Cortex of kidney (tissue), 1 donor: ENCODE results near the gene CASP10.
"Not testable (repeated sequence)": the region's sequence is repeated elsewhere in the genome, so short reads cannot be mapped to it uniquely, and the experiment has no call there.

Source experiments
- DNase-seq: peaks from one replicate; lab custom pipeline; 2025; lab: John Stamatoyannopoulos, UW

CASP10 gene, protein sequence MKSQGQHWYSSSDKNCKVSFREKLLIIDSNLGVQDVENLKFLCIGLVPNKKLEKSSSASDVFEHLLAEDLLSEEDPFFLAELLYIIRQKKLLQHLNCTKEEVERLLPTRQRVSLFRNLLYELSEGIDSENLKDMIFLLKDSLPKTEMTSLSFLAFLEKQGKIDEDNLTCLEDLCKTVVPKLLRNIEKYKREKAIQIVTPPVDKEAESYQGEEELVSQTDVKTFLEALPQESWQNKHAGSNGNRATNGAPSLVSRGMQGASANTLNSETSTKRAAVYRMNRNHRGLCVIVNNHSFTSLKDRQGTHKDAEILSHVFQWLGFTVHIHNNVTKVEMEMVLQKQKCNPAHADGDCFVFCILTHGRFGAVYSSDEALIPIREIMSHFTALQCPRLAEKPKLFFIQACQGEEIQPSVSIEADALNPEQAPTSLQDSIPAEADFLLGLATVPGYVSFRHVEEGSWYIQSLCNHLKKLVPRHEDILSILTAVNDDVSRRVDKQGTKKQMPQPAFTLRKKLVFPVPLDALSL

GRCh38 chr2:201182650-201183364, at the start of gene CASP10:
Gene CASP10 (plus strand): TSS chr2:201183141. CDS start chr2:201185778, 2,637 bp downstream.
- no peak for DNase-seq

GRCh38 chr2:201135386-201135785, 47.6 kb upstream of the CASP10 start:
- DNase-seq = no peak

- DNase-seq = no peak
Measured at GRCh38 chr2:201136889-201137321, 46.0 kb upstream of the CASP10 start.

- DNase-seq = no peak
Measured at GRCh38 chr2:201137505-201138400, 45.2 kb upstream of the CASP10 start.

DNA sequence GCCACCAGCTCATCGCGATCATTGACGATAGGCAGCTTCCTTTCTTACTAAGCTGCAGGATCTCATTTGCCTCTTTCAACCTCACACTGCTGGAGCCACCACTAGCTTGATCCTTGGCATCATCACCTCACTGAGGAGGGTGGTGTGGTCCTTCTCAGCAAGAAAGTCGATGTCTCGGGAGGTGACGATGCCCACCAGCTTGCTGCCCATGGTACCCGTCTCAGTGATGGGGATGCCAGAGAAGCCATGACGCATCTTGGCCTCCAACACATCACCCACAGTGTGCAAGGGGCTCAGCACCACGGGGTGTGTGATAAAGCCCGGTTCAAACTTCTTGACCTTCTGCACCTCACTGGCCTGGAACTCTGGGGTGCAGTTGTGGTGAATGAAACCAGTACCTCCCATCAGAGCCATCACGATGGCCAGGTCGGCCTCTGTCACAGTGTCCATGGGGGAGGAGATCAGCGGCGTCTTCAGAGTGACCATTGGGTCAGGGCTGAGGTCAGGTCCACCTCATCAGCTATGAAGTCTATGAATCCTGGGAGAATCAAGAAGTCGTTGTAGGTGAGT, 44.5 kb upstream of the CASP10 start:
- no peak for DNase-seq

GRCh38 chr2:201138986-201139781, 43.8 kb upstream of the CASP10 start:
- DNase-seq = not testable (repeated sequence)

GRCh38 chr2:201139836-201140604, 42.9 kb upstream of the CASP10 start:
- no peak for DNase-seq

DNA sequence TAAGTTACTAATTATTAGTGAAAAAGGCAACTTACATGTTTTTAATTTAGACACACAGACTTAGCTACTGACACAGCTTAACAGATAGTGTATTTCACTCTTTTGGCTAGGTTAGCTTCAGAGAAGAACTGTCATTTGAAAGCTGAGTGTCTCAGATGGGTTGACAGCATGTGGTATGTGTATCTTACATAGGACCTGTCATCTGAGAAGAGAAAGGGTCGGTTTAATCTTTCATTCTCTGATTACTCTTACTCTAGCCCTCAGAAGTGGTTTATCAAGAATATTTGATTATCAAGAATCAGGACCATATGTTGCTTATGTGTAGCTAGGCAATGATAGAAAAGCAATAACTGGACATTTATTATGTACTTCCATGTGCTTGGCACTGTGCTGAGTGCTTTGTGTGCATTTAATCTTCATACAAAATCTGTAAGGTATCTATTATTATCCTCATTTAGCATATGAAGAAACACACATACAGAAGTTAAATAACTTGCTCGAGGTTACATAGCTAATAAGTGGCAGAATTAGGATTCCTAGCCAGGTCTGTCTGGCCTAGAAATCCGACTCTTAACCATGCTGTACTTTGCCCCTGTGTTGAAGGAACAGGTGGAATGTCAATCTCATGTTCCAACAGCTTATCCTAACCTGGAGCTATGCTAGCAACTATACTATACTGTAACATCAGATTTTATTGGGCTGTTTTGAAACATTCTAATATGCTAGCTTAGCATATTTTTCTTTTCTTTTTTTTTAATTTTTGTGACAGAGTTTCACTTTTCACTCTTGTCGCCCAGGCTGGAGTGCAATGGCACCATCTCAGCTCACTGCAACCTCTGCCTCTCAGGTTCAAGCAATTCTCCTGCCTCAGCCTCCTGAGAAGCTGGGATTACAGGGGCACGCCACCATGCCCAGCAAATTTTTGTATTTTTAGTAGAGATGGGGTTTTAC, 38.6 kb upstream of the CASP10 start:
- DNase-seq = no peak

DNA sequence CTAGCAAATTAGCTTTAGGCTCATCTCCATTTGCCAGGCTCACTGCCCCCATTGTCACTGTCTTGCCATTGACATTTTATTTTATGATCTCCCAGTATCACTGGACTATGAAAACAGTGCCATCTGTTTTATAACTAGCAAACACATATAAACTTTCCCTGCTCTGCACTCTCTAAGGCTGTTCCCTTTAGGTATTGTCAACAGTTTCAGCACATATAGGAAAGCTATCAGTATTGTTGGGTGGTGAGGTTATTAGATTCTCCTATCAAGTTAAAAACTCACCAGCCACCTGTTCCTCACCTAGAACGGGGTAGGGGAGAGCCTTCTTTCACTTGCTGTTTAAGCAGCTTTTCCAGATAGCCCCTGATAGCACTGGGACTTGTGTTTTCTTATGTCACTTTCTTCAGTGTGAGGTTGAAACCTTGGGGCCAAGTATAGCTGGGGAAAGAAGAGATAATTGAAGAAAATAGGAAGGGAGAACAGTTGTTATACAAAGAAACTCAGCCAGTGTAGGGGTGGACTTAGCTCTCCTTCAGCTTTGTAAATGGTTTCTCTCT, 34.4 kb upstream of the CASP10 start:
- DNase-seq = no peak

GRCh38 chr2:201149064-201149820, 33.7 kb upstream of the CASP10 start:
- DNase-seq = no peak

DNA sequence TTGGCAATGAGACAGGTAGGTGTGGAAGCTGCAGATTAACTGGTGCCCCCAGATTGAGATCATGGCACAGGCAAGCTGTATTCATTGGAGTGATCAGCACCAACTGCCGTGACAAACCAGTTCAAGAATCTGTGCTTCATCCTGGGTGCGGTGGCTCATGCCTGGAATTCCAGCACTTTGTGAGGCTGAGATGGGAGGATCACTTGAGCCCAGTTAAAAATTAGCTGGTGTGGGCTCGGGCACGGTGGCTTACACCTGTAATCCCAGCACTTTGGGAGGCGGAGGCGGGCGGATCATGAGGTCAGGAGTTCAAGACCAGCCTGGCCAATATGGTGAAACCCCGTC, 33.1 kb upstream of the CASP10 start:
- DNase-seq = not testable (repeated sequence)

GRCh38 chr2:201150454-201151020, 32.4 kb upstream of the CASP10 start:
- no peak for DNase-seq

DNA sequence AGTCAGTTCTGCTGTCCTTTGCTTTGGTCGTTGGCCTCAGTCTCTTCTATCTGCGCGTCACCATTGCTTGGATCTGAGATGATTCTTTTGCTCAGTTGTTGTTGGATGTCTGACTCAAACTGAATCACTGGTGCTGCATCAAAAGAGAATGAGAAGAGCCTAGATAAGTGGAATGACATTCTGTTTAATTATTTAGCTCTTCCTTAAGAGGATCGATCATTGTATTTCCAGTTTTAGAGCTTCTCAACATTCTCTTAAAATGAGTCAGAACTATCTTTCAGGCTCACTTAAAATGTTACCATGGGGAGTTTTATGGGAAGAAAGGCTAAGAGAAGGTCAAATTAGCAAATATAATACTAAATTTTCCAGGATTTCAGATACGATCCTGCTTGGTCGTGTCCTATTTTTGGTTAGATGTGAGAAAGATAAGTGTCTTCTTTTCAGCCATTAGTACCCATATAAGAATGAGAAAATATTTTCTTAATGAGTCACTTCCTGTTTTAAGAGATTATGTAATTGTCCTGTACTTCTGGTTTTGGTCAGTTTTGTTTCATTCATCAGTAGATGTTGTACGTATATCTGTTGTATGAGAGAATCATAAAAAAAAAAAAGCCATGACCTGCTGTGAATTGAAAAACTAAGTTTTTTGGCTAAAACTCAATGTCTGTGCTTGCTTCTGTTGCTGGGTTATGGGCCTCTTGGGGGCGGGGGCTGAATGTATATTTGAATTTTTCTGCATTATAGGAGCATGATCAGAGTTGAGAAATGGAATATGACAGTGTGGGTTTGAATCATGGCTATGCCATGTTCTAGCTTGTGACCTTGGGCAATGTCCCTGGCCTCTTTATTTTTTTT, 31.6 kb upstream of the CASP10 start:
- no peak for DNase-seq

- no peak for DNase-seq
Measured at GRCh38 chr2:201152517-201152916, 30.4 kb upstream of the CASP10 start.

GRCh38 chr2:201152999-201153815, 29.7 kb upstream of the CASP10 start:
- no peak for DNase-seq
